HepG2 (cell line): ENCODE data around the gene CPT1A. TPM values are rescaled to one million over a fixed set of nuclear protein-coding genes. Genes with fewer than 3 reads are reported as not detected.

Experiments used
- BCL6 ChIP-seq: IDR thresholded peaks from 2 replicates; pipeline ENCODE4 v1.6.1; 2016; ENCODE audit warnings: missing genetic modification reagents, missing compliant biosample characterization
- CEBPG ChIP-seq: IDR thresholded peaks from 2 replicates; pipeline ENCODE4 v1.6.1; 2016
- PAXIP1 ChIP-seq: sonication (generic); formaldehyde crosslinking; conservative IDR thresholded peaks from 2 replicates; pipeline ENCODE4 v1.4.0; 2020; ENCODE audit warnings: mild to moderate bottlenecking, missing genetic modification reagents, moderate library complexity
- PPARG ChIP-seq: conservative IDR thresholded peaks from 2 replicates; pipeline ENCODE4 v1.6.1; 2016; ENCODE audit warnings: missing biosample characterization, missing genetic modification reagents
- ZNF121 ChIP-seq: sonication (generic); formaldehyde crosslinking; IDR thresholded peaks from 2 replicates; pipeline ENCODE4 v1.5.0; 2020; ENCODE audit warnings: mild to moderate bottlenecking, missing genetic modification reagents
- ZNF639 ChIP-seq: conservative IDR thresholded peaks from 2 replicates; pipeline ENCODE4 v1.6.1; 2018; ENCODE audit warnings: missing genetic modification reagents
- ZSCAN12 ChIP-seq: sonication (generic); formaldehyde crosslinking; IDR thresholded peaks from 2 replicates; pipeline ENCODE4 v1.9.0; 2021; ENCODE audit warnings: mild to moderate bottlenecking, missing genetic modification reagents
- polyA plus RNA-seq, 8 experiments: library from polyadenylated mRNA; depleted of rRNA in 3 of 8; stranded (reverse) in 7 of 8; unstranded in 1 of 8; fragments of >200 nt; fragmentation: Illumina TruSeq in 4 of 8; extraction: Trizol in 4 of 8; gene quantifications; 2 replicates each; pipeline versions ENCODE4 v1.2.1 to v1.2.3, GENCODE V29; 2011 to 2016; ENCODE audit warnings: low read depth in 4 of 8, missing spikeins in 1 of 8, mixed read lengths in 1 of 8; ENCODE audit not compliant: insufficient read depth in 1 of 8
- total RNA-seq, 5 experiments: library from RNA; depleted of rRNA; stranded (reverse); fragments of >200 nt; fragmentation: Illumina TruSeq; extraction: Trizol; gene quantifications; 2 replicates each; pipeline ENCODE4 v1.2.3, GENCODE V29; 2016; ENCODE audit warnings: low read depth in 1 of 5

Gene CPT1A
- total and polyA plus RNA-seq, 2 of the 13 experiments (the other 11 are each of a cell fraction or from before 2014, with no cell fraction given): 7.0 to 7.1 TPM

- TF ChIP-seq PAXIP1: 0 out of 2 replicates have a peak, but pooled peaks have one; percentile 29
- no peak for TF ChIP-seq ZSCAN12 (CRISPR knock-in tag)
- TF ChIP-seq ZNF639 (CRISPR knock-in tag): no peak
- peak; percentile 78 for TF ChIP-seq PPARG (CRISPR knock-in tag)
- peak; percentile 52 for TF ChIP-seq CEBPG (CRISPR knock-in tag)
- peak; percentile 92 for TF ChIP-seq ZNF121 (CRISPR knock-in tag)
- TF ChIP-seq BCL6 (CRISPR knock-in tag): peak; percentile 34; the same call in 1 of the 2 replicates
- TF ChIP-seq, all 625 proteins: peak for 9
Measured at GRCh38 chr11:68837583-68838571, 3.8 kb downstream of the CPT1A start (continued).
